Measurements from ENCODE around the gene ARHGAP45.

The ARHGAP45 gene

DNA sequence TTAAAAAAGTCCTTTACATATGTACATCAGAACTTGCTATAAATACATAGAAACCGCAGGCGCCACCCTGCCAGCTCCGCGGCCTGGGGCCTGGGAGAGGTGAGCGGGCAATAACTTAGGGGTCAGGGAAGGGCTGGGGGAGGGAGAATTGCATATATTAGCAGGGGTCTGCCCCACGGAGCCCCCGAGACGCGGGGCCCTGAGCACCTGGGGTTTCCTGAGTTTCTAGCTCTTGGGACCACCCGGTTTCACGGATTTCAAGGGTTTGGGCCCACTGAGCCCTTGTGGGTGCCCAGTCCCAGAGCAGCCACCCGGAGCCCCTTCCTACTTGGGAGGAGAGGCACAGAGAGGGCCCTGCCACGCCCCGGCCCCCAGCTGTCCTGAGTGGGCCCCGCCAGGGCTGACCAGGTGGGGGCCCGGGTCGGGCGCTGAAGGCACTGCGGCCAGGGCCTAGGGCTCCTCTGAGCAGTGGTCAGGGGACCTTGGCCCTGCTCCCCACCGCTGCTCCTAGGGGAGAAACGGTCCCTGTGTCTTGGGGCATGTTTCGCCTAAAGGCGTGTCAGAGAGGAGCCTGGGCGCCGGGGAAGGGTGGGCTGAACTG is 40.8 kb downstream of the ARHGAP45 start:
- H3K4me1 ChIP-seq (ENCODE audit: insufficient read depth, low read length) = peaks cover 22% of the 10 kb centered on the region
- H3K9me3 ChIP-seq (ENCODE audit: low read length) = no peaks in the 10 kb centered on the region
- no peak overlapping the region for H3K27ac ChIP-seq (ENCODE audit: low read depth, low read length)
- no peak overlapping the region for H3K4me3 ChIP-seq (ENCODE audit: low read depth in 1 of 2, low read length in 2 of 2)
- H3K9ac ChIP-seq (ENCODE audit: low read length) = no peak overlapping the region
- no peaks in the 10 kb centered on the region for H3K27me3 ChIP-seq (ENCODE audit: control insufficient read depth in 1 of 2, insufficient read depth in 2 of 2, low read length in 2 of 2)
- peaks cover 16% of the 10 kb centered on the region for H3K36me3 ChIP-seq (ENCODE audit: insufficient read depth, low read length)

DNA sequence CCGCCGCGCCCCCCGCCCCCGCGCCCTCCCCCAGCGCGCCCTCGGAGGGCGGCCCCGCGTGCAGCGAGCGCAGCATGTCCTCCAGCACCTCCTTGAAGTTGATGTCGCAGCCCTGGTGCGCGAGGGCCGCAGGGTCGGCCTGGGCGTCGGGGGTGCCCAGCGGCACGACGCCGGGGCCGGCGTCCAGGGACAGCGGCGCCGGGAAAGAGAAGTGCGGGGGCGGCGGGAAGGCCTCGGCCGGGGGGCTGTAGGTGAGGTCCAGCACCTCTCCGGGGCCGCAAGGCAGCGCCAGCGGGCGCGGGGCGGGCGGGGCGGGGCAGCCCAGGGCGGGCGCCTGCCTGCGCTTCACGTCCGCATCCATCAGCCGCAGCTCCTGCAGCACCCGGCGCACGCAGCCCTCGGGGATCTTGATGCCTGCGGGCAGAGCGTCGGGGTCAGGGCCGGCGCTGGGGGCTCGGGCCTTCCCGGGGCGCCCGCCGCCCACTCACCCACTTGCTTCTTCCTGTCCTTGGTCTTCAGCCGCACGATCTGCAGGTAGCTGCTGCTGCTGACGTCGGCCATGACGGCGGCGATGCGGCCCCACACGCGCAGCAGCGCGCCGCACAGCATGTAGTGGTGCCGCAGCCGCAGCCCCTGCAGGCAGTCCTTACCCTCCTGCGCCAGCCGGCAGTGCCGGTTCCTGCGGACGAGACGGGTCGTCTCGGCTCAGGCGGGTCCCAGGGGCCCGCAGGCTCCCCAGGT is 41.5 kb downstream of the ARHGAP45 start:
- no peak overlapping the region for H3K4me3 ChIP-seq (ENCODE audit: low read depth in 1 of 2, low read length in 2 of 2)
- H3K4me1 ChIP-seq (ENCODE audit: insufficient read depth, low read length) = peaks cover 20% of the 10 kb centered on the region
- peaks cover 16% of the 10 kb centered on the region for H3K36me3 ChIP-seq (ENCODE audit: insufficient read depth, low read length)
- H3K27ac ChIP-seq (ENCODE audit: low read depth, low read length) = no peak overlapping the region
- no peak overlapping the region for H3K9ac ChIP-seq (ENCODE audit: low read length)
- H3K27me3 ChIP-seq (ENCODE audit: control insufficient read depth in 1 of 2, insufficient read depth in 2 of 2, low read length in 2 of 2) = no peaks in the 10 kb centered on the region
- no peaks in the 10 kb centered on the region for H3K9me3 ChIP-seq (ENCODE audit: low read length)

DNA sequence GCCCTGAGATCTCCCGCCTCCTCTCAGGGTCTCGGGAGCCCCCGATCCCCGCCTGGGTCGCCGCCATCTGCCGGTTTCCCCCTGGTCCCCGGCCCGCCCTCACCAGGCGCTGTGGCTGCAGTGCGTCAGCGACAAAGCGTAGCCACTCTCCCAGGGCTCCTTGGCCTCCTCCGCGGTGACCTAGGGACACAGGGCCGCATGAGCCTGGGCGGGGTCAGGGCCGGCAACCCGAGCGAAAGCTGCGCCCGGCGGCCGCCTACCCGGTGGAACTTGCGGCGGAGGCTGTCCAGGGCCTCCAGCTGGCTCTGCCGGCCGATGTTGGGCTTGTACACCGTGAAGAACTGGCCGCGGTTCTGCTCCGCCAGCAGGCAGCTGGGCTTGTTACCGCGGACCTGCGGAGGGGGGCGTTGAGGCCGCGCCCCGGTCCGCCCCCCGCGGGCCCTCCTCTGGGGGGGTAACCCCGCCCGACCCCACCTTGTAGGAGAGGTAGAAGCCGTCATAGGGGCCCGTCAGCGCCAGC is 42.1 kb downstream of the ARHGAP45 start:
- peaks cover 19% of the 10 kb centered on the region for H3K36me3 ChIP-seq (ENCODE audit: insufficient read depth, low read length)
- H3K4me3 ChIP-seq (ENCODE audit: low read depth in 1 of 2, low read length in 2 of 2) = no peak overlapping the region
- H3K4me1 ChIP-seq (ENCODE audit: insufficient read depth, low read length) = peaks cover 26% of the 10 kb centered on the region
- no peaks in the 10 kb centered on the region for H3K9me3 ChIP-seq (ENCODE audit: low read length)
- no peaks in the 10 kb centered on the region for H3K27me3 ChIP-seq (ENCODE audit: control insufficient read depth in 1 of 2, insufficient read depth in 2 of 2, low read length in 2 of 2)
- H3K9ac ChIP-seq (ENCODE audit: low read length) = no peak overlapping the region
- no peak overlapping the region for H3K27ac ChIP-seq (ENCODE audit: low read depth, low read length)

DNA sequence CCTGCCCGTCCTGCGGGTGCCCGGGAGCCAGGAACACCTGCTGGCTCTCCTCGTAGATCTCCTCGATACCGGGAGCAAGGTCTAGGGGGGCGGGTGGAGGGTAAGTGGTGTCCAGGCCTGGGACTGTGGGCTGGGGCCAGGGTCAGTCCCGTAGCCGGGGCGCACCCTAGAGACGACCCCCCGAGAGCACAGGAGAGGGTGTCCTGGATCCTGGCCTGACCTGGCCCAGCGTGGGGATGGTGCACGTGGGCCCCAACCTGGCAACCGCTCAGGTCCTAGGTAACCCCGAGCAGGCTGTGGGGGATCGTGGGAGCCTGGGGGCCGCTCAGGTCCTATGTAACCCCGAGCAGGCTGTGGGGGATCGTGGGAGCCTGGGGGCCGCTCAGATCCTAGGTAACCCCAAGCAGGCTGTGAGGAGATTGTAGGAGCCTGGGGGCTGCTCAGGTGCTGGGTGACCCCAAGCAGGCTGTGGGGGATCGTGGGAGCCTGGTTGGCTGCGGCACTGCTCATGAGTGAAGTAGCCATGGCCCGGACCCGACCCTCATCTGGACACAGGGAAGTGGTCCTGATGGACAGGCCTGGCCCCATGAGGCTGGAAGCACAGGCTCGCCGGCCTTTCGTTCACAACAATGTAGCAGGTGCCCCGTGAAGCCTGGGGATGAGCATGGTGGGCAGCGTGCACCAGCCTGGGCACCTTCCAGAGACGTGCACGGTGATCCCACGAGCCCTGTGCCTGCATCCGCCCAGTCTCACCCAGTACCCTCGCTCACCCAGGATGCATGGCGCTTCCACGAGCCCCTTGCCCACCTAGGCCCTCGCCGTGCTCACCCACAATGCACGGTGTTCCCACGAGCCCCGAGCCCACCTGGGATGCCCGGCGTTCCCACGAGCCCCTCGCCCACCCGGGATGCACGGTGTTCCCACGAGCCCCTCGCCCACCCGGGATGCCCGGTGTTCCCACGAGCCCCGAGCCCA is 43.0 kb downstream of the ARHGAP45 start:
- no peaks in the 10 kb centered on the region for H3K27me3 ChIP-seq (ENCODE audit: control insufficient read depth in 1 of 2, insufficient read depth in 2 of 2, low read length in 2 of 2)
- no peaks in the 10 kb centered on the region for H3K9me3 ChIP-seq (ENCODE audit: low read length)
- no peak overlapping the region for H3K9ac ChIP-seq (ENCODE audit: low read length)
- peaks cover 24% of the 10 kb centered on the region for H3K36me3 ChIP-seq (ENCODE audit: insufficient read depth, low read length)
- peaks cover 26% of the 10 kb centered on the region for H3K4me1 ChIP-seq (ENCODE audit: insufficient read depth, low read length)
- no peak overlapping the region for H3K4me3 ChIP-seq (ENCODE audit: low read depth in 1 of 2, low read length in 2 of 2)
- H3K27ac ChIP-seq (ENCODE audit: low read depth, low read length) = no peak overlapping the region

DNA sequence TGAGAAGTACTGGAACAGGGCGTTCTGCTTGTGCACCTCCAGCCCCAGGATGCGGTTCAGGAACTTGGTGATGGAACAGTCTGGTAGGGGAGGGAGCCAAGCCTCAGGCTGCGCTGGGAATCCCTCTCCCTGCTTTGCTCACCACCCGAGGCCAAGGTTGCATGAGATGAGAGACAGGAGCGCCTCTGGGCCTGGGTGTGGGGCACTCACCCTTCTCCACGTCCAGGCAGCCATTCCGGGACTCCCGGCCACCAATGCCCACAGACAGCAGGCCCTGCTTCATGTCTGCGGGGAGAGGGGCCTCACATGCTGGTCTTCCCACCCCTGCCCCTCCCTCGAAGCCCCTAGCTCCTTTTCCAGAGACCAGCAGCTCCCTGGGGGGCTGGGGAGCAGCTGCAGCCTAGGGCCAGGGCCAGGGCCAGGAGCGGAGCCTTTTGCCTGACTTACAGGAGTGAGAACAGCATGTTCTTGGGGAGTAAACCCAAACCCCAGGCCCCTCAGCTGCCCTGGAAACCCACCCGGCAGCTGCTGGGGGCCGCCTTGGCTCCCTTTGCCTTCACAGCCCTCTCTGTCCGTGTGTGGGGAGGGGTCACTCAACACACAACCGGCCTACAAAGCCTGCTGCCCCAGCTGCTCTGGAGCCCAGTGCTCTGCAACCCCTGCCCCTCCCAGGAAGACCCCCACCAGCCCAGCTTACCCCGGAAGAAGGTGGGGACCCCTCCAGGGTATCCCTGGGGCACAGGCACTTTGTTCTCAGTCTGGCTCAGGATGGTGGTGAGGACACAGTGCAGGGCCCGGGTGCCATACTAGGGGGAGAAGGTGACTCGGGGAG is 44.1 kb downstream of the ARHGAP45 start:
- H3K9me3 ChIP-seq (ENCODE audit: low read length) = no peaks in the 10 kb centered on the region
- peaks cover 19% of the 10 kb centered on the region for H3K4me1 ChIP-seq (ENCODE audit: insufficient read depth, low read length)
- H3K27me3 ChIP-seq (ENCODE audit: control insufficient read depth in 1 of 2, insufficient read depth in 2 of 2, low read length in 2 of 2) = no peaks in the 10 kb centered on the region
- peaks cover 22% of the 10 kb centered on the region for H3K36me3 ChIP-seq (ENCODE audit: insufficient read depth, low read length)
- no peak overlapping the region for H3K4me3 ChIP-seq (ENCODE audit: low read depth in 1 of 2, low read length in 2 of 2)
- peak overlapping the region; percentile 24 for H3K27ac ChIP-seq (ENCODE audit: low read depth, low read length)
- H3K9ac ChIP-seq (ENCODE audit: low read length) = no peak overlapping the region

DNA sequence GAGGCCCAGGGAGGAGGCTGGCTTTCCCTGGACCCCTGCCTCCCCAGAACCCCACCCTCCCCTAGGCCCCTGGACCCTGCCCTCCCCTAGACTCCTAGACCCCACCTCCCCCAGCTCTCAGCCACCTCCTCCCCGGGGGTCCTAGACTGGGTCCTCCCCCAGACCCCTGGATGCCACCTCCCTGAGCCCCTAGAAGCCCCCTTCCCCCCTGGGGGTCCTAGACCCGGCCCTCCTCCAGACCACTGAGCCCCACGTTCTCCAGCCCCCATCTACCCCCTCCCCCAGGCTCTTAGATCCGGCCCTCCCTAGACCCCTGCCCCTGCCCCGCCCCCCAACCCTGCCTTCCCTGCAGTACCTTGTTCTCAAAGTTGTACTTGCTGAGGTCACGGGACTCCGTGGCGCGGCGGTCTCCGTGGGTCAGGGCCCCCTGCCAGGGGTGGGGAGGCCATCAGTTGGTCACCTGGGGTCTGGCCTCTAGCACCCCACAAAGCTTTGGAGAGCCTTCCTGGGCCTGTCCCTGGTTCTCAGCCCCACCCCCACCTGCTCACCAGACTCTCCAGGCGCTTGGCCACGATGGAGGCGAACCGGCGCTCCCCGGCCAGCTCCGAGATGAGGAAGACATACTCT is 44.8 kb downstream of the ARHGAP45 start:
- Histone ChIP-seq H3K27ac (ENCODE audit: low read depth, low read length) (peak overlapping the region; percentile 24), H3K4me1 (ENCODE audit: insufficient read depth, low read length) (peaks cover 15% of the 10 kb centered on the region), H3K27me3 (ENCODE audit: control insufficient read depth in 1 of 2, insufficient read depth in 2 of 2, low read length in 2 of 2) (no peaks in the 10 kb centered on the region), H3K36me3 (ENCODE audit: insufficient read depth, low read length) (peaks cover 22% of the 10 kb centered on the region), H3K9me3 (ENCODE audit: low read length) (no peaks in the 10 kb centered on the region), H3K4me3 (ENCODE audit: low read depth in 1 of 2, low read length in 2 of 2) (no peak overlapping the region), H3K9ac (ENCODE audit: low read length) (no peak overlapping the region)

DNA sequence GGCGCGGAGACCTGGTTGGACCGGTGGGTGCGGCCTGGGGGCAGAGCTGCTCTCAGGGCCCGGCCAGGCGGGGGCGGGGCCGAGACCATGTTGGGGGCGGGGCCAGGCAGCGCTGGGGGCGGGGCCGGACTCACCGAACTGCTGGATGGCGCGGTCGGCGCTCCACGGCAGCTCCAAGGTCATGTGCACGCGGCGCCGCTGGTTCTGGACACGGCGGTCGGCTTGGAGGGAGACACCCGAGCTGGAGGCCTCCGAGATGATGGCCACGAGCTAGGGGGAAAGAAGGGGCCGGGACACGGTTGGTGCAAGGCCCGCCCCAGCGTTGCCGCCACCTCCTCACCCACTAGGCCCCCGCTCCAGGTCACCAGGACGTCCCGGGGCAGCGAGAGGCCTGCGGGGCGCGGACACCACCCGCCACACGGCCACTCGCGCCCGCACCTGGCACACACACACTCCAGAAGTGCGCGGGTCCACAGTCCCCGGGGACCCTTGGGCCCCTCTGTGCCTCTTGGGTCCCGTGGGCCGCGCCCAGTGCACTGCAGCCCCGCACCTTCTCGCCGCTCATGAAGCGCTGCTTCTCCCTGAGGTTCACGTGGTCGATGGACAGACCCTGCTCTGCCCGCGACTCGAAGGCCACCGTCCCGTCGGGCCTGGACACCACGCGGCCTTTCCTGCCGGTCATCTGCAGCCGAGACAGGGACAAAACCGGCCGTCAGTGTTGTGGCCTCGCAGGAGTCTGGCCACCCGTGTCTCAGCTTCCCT is 45.5 kb downstream of the ARHGAP45 start:
- no peaks in the 10 kb centered on the region for H3K9me3 ChIP-seq (ENCODE audit: low read length)
- H3K27ac ChIP-seq (ENCODE audit: low read depth, low read length) = peak overlapping the region; percentile 28
- no peak overlapping the region for H3K9ac ChIP-seq (ENCODE audit: low read length)
- no peaks in the 10 kb centered on the region for H3K27me3 ChIP-seq (ENCODE audit: control insufficient read depth in 1 of 2, insufficient read depth in 2 of 2, low read length in 2 of 2)
- peaks cover 15% of the 10 kb centered on the region for H3K4me1 ChIP-seq (ENCODE audit: insufficient read depth, low read length)
- H3K4me3 ChIP-seq (ENCODE audit: low read depth in 1 of 2, low read length in 2 of 2) = no peak overlapping the region
- peaks cover 22% of the 10 kb centered on the region for H3K36me3 ChIP-seq (ENCODE audit: insufficient read depth, low read length)

DNA sequence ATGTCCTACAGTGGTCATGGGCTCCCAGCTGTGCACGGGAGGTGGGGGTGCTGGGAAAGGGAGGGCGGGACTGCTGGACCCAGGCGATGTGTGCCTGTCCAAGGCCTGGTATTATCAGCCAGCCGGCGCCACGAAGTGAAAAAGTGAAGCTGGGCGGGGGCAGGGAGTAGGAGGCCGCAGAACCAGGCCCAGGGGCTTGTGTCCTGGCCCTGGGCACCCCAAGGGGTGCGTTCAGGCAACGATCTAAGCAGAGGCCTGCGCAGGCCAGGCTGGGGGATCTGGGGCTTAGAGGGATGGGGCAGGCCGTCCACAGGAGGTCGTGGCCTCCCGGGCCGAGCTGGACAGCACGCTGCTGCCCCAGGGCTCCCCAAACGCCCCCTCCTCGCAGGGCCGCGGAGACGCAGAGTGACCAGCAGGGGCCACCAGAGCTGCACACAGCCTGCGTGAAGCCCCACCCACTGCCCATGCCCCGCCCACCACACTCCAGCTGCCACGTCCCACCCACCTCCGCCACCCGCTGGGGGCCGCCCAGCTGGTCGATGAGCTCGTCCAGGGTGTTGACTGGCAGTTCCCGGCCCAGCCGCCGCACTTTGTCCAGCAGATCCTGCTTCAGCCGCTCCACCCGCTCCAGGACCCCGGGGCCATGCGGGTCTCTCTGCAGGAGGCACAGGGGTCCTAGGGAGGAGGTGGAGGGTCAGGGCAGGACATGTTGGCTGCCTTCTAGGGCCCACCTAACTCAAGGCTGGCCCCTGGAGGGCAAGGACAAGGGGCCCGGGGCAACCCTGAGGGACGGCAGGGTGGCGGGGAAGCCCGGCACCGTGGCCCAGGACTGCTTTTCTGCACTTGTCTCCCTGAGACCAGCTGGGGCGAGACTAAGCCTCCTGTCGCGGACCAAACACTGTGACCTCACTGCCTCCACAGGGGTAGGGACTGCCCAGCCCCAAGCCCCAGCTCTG is 46.3 kb downstream of the ARHGAP45 start:
- no peaks in the 10 kb centered on the region for H3K27me3 ChIP-seq (ENCODE audit: control insufficient read depth in 1 of 2, insufficient read depth in 2 of 2, low read length in 2 of 2)
- peaks cover 15% of the 10 kb centered on the region for H3K4me1 ChIP-seq (ENCODE audit: insufficient read depth, low read length)
- no peaks in the 10 kb centered on the region for H3K9me3 ChIP-seq (ENCODE audit: low read length)
- H3K27ac ChIP-seq (ENCODE audit: low read depth, low read length) = peak overlapping the region; percentile 59
- H3K4me3 ChIP-seq (ENCODE audit: low read depth in 1 of 2, low read length in 2 of 2) = no peak overlapping the region
- H3K36me3 ChIP-seq (ENCODE audit: insufficient read depth, low read length) = peaks cover 28% of the 10 kb centered on the region
- H3K9ac ChIP-seq (ENCODE audit: low read length) = no peak overlapping the region

DNA sequence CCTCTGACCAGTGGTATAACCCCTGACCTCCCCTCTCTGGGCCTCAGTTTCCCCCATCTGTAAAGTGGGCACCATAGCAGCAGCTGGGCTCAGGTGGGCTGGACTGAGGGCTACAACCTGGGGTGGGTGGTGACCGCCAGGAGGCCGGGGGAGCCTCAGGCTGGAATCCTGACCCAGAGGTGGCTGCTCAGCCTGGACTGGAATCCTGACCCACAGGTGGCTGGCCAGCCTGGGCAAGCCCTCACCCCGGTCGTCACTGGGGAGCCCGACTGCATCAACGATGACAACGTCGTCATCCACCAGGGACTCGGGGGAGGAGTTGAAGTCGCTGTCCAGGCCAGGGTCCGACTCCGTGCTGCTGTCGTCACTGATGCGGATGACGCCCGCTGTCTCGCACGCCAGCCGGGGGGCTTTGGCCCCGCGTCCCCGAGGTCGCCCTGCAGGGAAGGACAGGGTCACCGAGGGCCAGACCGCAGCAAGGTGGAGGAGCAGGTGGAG is 47.1 kb downstream of the ARHGAP45 start:
- Histone ChIP-seq H3K4me1 (ENCODE audit: insufficient read depth, low read length) (peaks cover 15% of the 10 kb centered on the region), H3K36me3 (ENCODE audit: insufficient read depth, low read length) (peaks cover 35% of the 10 kb centered on the region), H3K4me3 (ENCODE audit: low read depth in 1 of 2, low read length in 2 of 2) (no peak overlapping the region), H3K27me3 (ENCODE audit: control insufficient read depth in 1 of 2, insufficient read depth in 2 of 2, low read length in 2 of 2) (no peaks in the 10 kb centered on the region), H3K27ac (ENCODE audit: low read depth, low read length) (peak overlapping the region; percentile 59), H3K9me3 (ENCODE audit: low read length) (no peaks in the 10 kb centered on the region), H3K9ac (ENCODE audit: low read length) (no peak overlapping the region)

All from muscle layer of colon (tissue), 2 donors.